GM19351 (cell line): Measurements from ENCODE around the gene ATXN7L1.
"Not testable (repeated sequence)": the region's sequence is repeated elsewhere in the genome, so short reads cannot be mapped to it uniquely, and the experiment has no call there.

Source experiments
- ATAC-seq: cut with Tn5 transposase; IDR thresholded peaks from one replicate; pipeline ENCODE4 v1.9.1; 2021; ENCODE audit warnings: mild to moderate bottlenecking, moderate library complexity; ENCODE audit not compliant: unreplicated experiment

ATXN7L1 gene

DNA sequence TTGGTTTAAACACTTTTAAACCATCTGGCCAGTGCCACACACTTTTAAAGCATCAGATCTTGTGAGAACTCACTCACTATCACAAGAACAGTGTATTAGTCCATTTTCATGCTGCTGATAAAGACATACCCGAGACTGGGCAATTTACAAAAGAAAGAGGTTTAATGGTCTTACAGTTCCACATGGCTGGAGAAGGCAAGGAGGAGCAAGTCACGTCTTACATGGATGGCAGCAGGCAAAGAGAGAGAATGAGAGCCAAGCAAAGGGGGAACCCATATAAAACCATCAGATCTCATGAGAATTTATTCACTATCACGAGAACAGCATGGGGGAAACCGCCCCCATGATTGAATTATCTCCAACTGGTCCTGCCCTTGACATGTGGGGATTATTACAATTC lies 165.7 kb downstream of the ATXN7L1 start:
- ATAC-seq, result not testable (repeated sequence)

DNA sequence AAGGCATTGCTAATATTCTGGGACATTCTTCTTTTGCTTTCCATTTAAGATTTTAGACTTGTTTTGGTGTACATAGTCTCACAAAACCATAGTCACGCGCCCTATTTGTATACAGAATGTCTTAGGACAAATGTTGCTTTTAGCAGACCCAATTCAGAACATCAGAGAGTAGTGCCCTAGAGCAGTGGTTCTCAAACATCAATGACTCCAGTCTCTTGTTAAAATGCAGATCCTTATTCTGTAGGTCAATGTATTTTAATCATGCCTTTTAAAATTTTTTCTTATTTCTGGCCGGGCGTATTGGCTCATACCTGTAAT lies 167.7 kb downstream of the ATXN7L1 start:
- no peak for ATAC-seq

DNA sequence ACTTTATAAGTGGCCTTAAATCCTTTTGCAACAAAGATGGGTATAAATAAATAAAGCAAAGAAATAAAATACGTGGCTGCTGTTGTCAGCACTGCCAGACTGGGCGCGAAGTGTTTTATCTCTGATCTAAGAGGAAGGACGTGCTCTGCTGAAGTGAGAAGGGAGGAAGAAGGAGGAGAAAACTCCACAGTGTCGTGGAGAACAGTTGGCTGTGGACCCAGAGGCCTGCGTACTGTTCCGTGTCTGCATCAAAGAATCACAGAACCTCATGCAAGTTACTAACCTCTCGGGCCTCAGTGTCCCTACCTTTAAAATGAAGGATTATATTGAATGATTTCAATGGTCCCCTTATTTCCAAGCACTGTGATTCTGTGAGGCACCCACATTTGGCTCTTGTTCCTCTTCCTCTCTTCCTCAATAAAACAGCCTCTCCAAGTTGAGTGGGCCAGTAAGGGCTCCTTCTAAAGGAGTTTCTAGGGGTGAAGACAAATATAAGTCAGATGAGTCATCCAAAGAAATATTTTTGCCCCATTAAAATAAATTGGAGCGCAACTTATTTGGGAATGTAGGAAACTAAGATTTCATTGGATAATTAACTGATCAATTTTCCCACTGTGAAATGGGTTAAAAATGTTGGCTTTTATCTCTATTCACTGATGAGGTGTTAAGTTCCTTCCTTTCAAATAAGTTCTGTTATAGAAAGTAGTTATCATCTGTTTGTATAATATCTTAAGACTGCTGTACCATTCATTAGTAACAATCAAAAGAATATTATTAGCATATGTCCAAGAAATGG lies 168.2 kb downstream of the ATXN7L1 start:
- no peak for ATAC-seq

DNA sequence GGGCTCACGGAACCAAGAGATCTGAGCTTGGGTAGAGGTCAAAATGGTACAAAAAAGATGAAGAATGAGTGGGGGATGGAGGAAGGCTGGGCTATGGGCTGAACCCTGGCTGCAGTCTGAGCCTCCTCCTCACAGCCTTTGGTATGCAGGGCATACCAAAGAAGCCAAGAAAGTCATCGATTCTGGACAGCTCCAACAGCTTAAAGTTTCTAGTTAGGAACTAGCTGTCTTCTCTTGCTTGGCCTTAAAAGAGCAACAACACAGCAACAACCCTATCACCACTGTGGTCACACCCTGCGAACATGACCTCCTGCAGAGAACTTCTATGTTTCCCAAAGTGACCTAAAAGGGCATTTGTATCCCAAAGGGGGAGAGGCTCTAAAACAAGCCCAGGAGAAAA lies 169.0 kb downstream of the ATXN7L1 start:
- ATAC-seq, result no peak

DNA sequence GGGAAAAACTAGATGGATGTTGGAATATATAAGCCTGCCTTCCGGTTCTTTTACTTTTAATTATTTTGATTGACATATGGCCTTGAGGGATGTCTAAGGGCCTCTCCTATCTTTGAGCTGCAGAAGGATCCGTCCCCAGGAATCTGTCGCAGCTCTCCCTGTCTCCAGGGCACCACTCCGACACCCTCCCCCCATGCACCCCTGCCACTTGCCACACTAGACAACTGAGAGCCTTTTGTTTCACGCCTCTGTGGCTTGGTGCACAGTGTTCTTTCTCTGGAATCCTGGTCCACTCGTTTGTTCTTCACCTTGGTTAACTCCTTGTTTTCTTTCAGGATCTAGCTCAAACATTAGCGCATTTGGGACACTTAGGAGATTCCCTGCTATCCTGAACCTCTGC lies 171.0 kb downstream of the ATXN7L1 start:
- ATAC-seq, result no peak

DNA sequence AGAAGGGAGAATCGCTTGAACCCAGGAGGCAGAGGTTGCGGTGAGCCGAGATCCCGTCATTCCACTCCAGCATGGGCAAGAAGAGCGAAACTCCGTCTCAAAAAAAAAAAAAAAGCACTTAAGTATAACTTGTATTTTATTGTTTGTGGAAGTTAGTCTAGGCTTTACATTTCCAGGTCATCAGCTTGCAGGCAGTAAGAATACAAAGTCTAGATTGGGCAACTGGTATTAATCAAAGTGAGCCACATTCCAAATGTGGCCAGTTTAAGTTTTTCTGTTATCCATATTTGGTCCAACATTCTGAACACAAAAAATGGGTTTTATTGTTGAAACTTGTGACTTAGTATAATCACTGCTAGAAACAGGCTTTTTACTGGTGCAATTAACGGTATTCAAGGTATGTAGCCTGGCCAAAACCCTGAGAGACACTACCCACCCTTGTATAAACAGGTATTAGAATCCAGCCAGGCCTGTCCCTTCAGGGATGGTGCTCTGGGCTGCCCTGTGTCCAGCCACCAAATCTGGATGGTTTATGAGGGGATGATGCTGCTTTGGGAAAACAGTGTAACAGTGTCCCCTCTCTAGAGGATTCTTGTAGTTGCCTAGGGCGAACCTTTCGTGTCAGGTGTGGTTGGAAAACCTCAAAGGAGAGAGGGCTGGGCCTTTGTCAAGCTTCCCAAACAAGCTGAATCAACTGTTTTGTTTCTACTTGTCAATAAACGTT lies 173.0 kb downstream of the ATXN7L1 start:
- no peak for ATAC-seq

DNA sequence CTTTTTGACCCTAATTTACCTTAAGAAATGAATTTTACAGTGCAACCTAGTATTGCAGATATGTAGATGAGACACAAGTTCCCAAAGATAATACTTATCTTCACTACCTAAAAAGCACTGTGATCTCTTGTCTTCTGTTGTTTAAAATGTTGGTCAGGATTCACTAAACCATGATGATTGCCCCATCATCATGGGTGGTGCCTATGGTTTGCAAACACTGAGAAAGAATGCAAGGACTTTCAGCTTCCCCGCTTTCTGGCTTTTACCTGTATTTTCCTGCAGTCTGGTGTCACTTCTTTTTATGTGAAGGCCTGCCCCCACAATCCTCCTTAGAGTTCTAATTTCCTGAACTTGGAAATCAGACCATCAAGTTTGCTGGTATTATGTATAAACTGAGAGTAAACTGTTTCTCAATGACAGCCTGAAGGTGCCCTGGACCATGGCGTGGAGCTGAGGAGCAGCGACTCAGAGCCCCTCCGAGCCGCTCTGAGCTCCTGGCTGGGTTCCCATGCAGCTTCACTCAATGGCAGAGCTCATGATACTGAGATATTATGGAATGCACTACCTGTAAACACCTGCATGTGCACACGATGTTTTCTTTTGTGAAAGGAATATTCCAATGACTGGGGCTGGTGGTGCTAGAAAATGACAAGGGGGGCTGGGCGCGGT lies 176.7 kb downstream of the ATXN7L1 start:
- no peak for ATAC-seq

DNA sequence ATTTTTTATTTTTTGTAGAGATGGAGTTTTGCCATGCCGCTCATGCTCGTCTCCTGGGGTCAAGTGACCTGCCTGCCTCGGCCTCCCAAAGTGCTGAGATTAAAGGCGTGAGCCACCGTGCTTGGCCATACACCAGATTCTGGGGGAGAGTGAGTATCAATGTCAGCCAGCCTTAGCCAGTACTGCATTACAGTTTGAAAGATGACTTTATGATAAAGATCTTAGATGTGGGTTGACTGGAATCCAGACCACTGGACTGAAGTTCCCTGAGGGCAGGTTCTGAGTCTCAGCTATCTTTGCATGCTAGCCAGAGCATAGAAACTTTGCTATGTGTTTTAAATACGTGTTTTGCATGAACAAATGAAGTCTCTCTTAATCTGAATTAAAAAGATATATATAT lies 177.9 kb downstream of the ATXN7L1 start:
- no peak for ATAC-seq

DNA sequence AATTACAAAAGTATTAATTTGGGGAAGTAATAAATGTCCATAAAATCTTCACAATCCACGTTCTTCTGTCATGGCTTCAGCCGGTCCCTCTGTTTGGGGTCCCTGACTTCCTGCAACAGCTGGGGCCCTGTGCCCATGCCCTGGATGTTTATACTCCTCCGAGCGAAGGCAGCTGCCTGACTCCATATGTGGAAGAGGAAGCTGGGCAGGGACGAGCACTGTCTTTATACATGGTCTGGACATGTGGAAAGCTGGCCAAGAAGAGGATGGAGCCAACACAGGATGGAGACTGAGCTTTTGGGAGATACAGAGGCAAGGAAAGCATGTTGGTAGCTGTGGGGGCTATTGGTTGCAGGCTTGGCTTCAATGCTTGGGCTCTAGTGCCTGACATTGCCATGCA lies 178.6 kb downstream of the ATXN7L1 start:
- ATAC-seq, result no peak

DNA sequence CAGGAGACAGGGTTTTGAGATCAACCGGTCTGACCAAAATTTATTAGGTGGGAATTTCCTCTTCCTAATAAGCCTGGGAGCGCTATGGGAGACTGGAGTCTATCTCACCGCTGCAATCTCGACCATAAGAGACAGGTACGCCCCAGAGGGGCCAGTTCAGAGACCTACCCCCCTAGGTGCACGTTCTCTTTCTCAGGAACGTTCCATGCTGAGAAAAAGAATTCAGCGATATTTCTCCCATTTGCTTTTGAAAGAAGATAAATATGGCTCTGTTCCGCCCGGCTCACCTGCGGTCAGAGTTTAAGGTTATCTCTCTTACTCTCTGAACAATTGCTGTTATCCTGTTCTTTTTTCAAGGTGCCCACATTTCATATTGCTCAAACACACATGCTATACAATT lies 179.2 kb downstream of the ATXN7L1 start:
- not testable (repeated sequence) for ATAC-seq

DNA sequence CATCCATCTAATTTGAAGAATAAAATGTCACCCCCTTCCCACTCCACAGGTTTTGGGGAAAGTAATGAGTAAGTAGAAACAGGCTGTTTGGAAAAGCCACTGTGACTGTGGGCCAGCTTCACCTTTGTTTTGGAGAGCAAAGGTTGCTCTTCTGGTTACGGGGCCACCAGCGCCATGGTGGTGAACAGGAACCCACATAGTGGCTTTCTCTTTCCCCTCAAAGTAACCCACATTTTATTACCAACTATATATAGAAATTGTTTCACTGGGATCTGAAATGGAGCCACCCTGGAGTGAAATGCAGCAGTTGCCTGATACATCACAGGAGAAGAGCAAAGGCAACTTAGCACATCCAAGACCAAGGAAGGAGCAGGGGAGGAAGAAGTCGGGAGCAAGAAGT lies 182.8 kb downstream of the ATXN7L1 start:
- no peak for ATAC-seq

DNA sequence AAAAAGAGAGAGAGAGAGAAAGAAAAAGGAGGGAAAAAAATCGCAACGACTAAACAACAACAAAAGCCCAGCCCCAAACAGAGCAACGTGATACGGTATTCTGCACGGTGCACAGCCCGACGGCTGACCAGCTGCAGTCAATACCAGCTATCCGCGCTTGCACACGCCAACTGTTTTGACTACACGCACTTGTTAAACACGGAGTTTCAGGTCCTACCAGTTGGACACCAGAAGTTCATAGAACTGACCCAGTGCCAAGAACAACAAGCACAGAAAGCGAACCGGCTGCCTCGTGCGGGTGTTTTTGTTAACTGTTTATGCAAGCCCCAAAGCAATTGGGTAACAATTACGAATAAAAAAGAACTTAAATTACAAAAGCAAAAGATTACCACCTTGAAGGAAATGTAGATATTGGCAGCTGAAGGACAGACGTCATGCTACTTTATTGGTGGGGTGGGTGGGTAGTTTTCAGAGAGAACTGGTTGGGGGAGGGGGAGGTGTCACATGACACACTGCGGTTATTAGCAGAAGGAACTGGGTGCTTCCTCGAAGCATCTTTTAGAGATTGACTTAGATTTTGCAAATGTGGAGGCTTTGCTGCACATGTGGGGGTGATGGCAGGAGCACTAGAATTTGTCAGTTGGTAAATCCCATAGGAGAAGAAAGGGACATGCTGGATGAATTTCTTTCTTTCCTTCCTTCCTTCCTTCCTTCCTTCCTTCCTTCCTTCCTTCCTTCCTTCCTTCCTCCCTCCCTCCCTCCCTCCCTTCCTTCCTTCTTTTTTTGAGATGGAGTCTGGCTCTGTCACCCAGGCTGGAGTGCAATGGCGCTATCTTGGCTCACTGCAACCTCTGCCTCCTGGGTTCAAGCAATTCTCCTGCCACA lies 184.5 kb downstream of the ATXN7L1 start:
- peak; percentile 64 for ATAC-seq

DNA sequence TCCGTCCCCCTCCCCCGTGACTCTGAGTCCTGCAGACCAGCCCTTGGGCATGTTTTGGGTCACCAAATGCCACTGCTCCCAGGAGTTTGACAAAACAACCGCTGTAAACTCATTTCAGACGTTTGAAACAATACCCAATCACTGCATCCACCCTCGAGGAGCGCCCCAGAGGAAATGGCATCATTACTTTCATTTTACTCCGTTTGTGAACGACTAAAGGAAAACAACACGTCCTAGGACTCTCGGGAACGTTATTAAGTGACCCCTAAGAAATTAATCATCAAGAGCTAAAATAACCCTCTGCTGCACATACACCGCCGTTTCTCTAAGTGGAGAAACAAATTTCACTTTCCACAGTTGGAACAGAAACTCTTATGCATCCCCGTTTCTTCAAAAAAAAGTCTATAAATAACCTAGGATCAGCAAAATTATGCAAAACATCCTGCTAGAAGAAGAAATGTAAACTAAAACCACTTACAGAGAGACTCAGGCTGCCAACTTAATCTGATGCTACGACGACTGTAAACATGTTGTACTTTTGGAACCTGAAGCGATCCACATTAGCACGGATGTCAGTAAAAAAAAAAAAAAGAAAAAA lies 185.2 kb downstream of the ATXN7L1 start:
- ATAC-seq, result peak; percentile 48

DNA sequence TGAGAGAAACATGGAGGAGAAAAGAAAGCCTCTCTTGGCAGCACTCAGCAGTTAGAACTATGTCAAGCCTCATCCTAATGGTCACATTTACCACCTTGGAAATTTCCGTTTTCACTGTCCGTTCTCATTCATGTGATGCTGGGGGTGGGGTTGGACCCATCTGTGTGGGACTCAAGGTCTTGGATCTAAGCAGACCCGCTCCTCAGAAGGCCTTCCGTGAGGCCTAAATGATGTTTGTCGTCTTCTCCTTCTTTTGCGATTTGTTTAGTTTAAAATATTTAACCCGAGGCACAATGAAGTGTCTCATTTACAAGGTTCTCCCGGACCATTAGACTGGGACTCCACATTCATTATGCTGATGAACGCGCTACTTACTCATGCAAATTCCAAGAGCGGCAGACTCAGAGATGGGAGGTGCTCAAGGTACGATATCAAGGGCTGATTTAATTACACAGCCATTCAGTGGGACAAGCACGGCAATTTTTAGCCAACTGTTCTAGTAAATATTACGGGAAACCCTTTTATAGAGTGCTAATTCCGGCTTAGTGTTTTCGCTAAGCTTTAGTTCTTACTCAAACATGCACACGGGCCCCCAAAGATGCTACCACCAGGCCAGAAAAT lies 186.0 kb downstream of the ATXN7L1 start:
- no peak for ATAC-seq

DNA sequence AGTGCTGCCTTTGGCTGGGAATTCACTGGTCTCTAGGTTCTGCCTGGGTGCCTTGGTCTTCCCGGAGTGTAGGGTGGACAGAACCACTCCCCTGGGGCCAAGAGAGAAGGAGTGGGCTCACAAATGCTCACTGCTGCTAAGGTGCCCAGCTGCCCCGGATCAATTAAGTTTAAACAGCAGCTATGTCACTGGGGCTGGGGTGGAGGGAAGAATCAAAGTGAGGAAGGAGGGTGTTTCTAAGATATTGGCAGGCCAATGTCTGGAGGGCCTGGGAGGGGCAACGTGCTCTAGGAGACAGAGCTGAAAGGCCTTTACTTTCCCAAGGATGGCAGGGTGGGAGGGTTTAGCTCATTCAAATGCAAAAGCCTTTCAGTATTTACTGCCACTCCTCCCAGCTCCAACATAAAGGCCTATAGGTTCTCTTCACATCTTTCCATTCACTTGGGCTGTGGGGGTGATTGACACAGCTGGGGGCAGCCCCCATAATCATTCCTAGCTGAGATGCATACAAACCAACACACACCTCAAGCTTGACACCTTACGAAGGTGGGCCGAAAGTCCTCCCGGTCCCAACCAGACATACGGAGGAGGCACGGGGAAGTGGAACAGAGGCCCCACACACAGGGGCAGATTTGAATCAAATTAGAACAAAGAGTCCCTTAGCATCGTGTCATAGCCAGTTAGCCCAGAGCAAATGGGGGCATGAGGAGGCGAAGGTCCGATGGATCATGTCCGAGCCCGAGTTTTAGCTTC lies 187.2 kb downstream of the ATXN7L1 start:
- no peak for ATAC-seq

DNA sequence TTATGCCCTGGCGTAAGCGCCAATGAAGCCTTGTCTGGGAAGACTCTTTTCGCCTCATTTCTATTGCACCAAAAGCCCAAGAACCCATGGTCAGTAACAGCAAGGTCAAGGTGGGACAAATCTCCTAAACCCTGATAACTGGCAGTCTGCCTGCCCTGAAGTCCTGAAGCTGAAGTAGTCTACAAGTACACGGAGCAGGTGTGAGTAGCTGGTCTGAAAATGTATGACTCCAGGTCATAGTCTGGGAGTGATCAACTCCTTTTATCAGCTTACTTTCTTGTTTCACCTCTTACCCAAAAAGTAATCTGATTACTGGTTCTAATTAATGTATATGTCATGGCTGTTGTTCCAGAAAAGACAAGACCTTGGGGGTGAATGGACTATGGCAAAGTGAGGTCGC lies 187.8 kb downstream of the ATXN7L1 start:
- no peak for ATAC-seq

DNA sequence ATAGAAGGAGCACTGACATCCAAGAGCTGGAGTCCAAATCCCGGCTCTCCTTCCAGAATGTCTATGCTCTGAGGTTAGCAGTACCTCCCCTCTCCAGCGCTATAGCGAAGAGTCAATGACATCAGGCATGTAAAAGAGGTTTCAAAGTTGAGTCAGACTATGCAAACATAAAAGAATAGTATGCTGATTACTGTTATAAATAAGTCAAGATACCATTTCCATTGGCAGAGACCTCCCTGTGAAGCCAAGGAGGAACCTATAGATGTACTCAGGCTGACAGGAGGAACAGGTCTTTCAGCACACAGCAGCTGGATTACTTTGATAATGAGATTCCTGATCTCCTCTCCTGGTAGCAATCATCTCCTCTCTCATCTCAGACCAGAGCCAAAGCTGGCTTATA lies 191.2 kb downstream of the ATXN7L1 start:
- ATAC-seq, result no peak

DNA sequence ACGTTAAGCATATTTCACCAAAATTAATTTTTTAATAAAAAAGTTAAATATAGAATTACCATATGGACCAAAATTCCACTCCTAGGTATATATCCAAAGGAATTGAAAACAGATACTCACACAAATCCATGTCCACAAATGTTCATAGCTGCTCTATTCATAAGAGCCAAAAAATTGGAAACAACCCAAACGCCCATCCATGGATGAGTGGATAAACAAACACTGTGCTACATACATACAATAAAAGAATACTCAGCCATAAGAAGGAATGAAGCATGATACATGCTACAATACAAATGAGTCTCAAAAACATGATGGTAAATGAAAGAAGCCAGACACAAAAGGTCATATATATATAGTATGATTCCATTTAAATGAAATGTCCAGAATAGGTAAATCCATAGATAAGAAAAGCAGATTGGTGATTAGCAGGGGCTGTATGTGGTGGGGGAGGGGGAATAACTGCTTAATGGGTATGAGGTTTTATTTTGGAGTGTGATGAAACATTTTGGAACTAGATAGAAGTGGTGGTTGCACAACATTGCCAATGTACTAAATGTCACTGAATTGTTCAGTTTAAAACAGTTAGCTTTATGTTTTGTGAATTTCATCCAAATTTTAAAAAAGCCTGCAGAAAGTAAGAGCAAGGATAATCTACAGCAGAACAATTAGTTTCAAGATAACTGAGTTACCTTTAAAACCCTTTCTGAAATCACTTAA lies 193.9 kb downstream of the ATXN7L1 start:
- ATAC-seq, result no peak
